IMR-90 (cell line): ENCODE results near the gene CPLX1. TPM values are rescaled to one million over a fixed set of nuclear protein-coding genes. Genes with fewer than 3 reads are reported as not detected.

Experiments
- ATAC-seq: fragments of 200-7000 bp; cut with Tn5 transposase; 2 replicates; pipeline ENCODE4 v1.9.1; 2020; ENCODE audit warnings: low read depth, mild to moderate bottlenecking, moderate library complexity
- BruUV-seq: library from RNA; stranded (reverse); fragments of 400-500 nt; replicated peaks from 2 replicates; lab custom pipeline; 2021; lab: Mats Ljungman, UMichigan
- CTCF ChIA-PET: fragments of 300-600 bp; formaldehyde crosslinking; extraction: SDS; loops from one replicate; lab custom pipeline; 2021; ENCODE audit warnings: antibody characterized with exemption; lab: Yijun Ruan, JAX
- POLR2A ChIA-PET: fragments of 300-600 bp; sonication (Branson Sonifier 250); formaldehyde crosslinking; loops from one replicate; lab custom pipeline; 2022; ENCODE audit warnings: antibody characterized with exemption; ENCODE audit not compliant: unreplicated experiment; lab: Charles Lee
- DNase-seq: peaks from one replicate; pipeline ENCODE4 v3.0.0; 2013
- H2AFZ ChIP-seq: replicated peaks from 2 replicates; pipeline ENCODE3; 2013; ENCODE audit warnings: low read length, mild to moderate bottlenecking; ENCODE audit not compliant: poor library complexity
- H2AK5ac ChIP-seq: 2 replicates; pipeline ENCODE4 v1.6.1; 2013; ENCODE audit warnings: low read depth, low read length, inconsistent platforms
- H2AK9ac ChIP-seq: replicated peaks from 2 replicates; pipeline ENCODE3; 2013; ENCODE audit warnings: mild to moderate bottlenecking, low read depth, low read length, moderate library complexity; ENCODE audit not compliant: poor library complexity
- H2BK120ac ChIP-seq: 2 replicates; pipeline ENCODE4 v1.6.1; 2013; ENCODE audit warnings: low read depth, low read length, inconsistent platforms
- H2BK15ac ChIP-seq: 3 replicates; pipeline ENCODE4 v1.6.1; 2013; ENCODE audit warnings: low read depth, low read length, inconsistent platforms
- H2BK20ac ChIP-seq: 2 replicates; pipeline ENCODE4 v1.6.1; 2013; ENCODE audit warnings: low read depth, mild to moderate bottlenecking, inconsistent platforms, low read length, moderate library complexity
- H2BK5ac ChIP-seq: 2 replicates; pipeline ENCODE4 v1.6.1; 2013; ENCODE audit warnings: mild to moderate bottlenecking, low read depth, low read length, inconsistent platforms; ENCODE audit not compliant: poor library complexity, severe bottlenecking
- H3K14ac ChIP-seq: replicated peaks from 2 replicates; pipeline ENCODE4 v1.6.1; 2013; ENCODE audit warnings: low read depth, low read length, inconsistent platforms
- H3K18ac ChIP-seq: 2 replicates; pipeline ENCODE4 v1.6.1; 2013; ENCODE audit warnings: low read depth, low read length, control low read depth
- H3K23ac ChIP-seq: 2 replicates; pipeline ENCODE4 v1.6.1; 2013; ENCODE audit warnings: low read depth, low read length, inconsistent platforms
- H3K27ac ChIP-seq: 2 replicates; pipeline ENCODE4 v1.5.1; 2013; ENCODE audit warnings: mild to moderate bottlenecking, control low read depth, low read length; ENCODE audit not compliant: insufficient read depth
- H3K27me3 ChIP-seq: 2 replicates; pipeline ENCODE4 v1.6.1; 2013; ENCODE audit warnings: low read length; ENCODE audit not compliant: control insufficient read depth, insufficient read depth
- H3K36me3 ChIP-seq: 2 replicates; pipeline ENCODE4 v1.6.1; 2013; ENCODE audit warnings: low read length, mixed read lengths; ENCODE audit not compliant: control insufficient read depth, insufficient read depth
- H3K4ac ChIP-seq: 2 replicates; pipeline ENCODE4 v1.6.1; 2013; ENCODE audit warnings: low read depth, low read length, inconsistent platforms
- H3K4me1 ChIP-seq: 2 replicates; pipeline ENCODE4 v1.6.1; 2013; ENCODE audit warnings: low read length, mixed read lengths; ENCODE audit not compliant: control insufficient read depth, insufficient read depth
- H3K4me2 ChIP-seq: 2 replicates; pipeline ENCODE4 v1.6.1; 2013; ENCODE audit warnings: low read depth, mild to moderate bottlenecking, control low read depth, low read length, moderate library complexity
- H3K4me3 ChIP-seq: 2 replicates; pipeline ENCODE4 v1.5.1; 2013; ENCODE audit warnings: low read depth, mild to moderate bottlenecking, control low read depth, low read length, moderate library complexity; ENCODE audit not compliant: insufficient read depth
- H3K56ac ChIP-seq: 2 replicates; pipeline ENCODE4 v1.6.1; 2013; ENCODE audit warnings: low read length, inconsistent platforms; ENCODE audit not compliant: insufficient read depth; ENCODE audit errors: extremely low read depth
- H3K79me1 ChIP-seq, 2 experiments: 2 replicates each; pipeline ENCODE4 v1.6.1; 2013; ENCODE audit warnings: low read length in 2 of 2, inconsistent platforms in 1 of 2, low read depth in 1 of 2
- H3K9ac ChIP-seq: 2 replicates; pipeline ENCODE4 v1.6.1; 2013; ENCODE audit warnings: low read depth, low read length, control low read depth
- H3K9me1 ChIP-seq: 2 replicates; pipeline ENCODE4 v1.6.1; 2013; ENCODE audit warnings: low read length, inconsistent platforms; ENCODE audit not compliant: insufficient read depth
- H3K9me3 ChIP-seq: 2 replicates; pipeline ENCODE4 v1.6.1; 2013; ENCODE audit warnings: low read length; ENCODE audit not compliant: control insufficient read depth, insufficient read depth
- H4K20me1 ChIP-seq: 2 replicates; pipeline ENCODE4 v1.6.1; 2013; ENCODE audit warnings: low read length, inconsistent platforms; ENCODE audit not compliant: insufficient read depth
- H4K5ac ChIP-seq: 2 replicates; pipeline ENCODE4 v1.6.1; 2013; ENCODE audit warnings: mild to moderate bottlenecking, low read depth, low read length, control low read depth
- H4K8ac ChIP-seq, 2 experiments: 2 replicates each; pipeline ENCODE4 v1.6.1; 2013; ENCODE audit warnings: low read depth in 2 of 2, low read length in 2 of 2, control low read depth in 1 of 2, inconsistent platforms in 1 of 2
- H4K91ac ChIP-seq: 2 replicates; pipeline ENCODE4 v1.6.1; 2013; ENCODE audit warnings: low read depth, low read length, inconsistent platforms; ENCODE audit not compliant: insufficient read depth
- BHLHE40 ChIP-seq: fragments of 150-350 bp; IDR thresholded peaks from 2 replicates; pipeline ENCODE4 v1.6.1; 2016; ENCODE audit warnings: mild to moderate bottlenecking, low read depth, low read length
- CEBPB ChIP-seq: IDR thresholded peaks from 2 replicates; pipeline ENCODE4 v1.6.1; 2012; ENCODE audit warnings: low read depth, low read length, improper control_type of control experiment
- CHD1 ChIP-seq: IDR thresholded peaks from 2 replicates; pipeline ENCODE4 v1.6.1; 2012; ENCODE audit warnings: low read depth, low read length, improper control_type of control experiment
- CTCF ChIP-seq: conservative IDR thresholded peaks from 2 replicates; pipeline ENCODE4 v1.5.1; 2012; ENCODE audit warnings: mild to moderate bottlenecking, low read depth, low read length, improper control_type of control experiment
- ELK1 ChIP-seq: fragments of 150-350 bp; IDR thresholded peaks from 2 replicates; pipeline ENCODE4 v1.6.1; 2016; ENCODE audit warnings: low read depth, mild to moderate bottlenecking, low read length, moderate library complexity, borderline replicate concordance
- MAFK ChIP-seq: IDR thresholded peaks from 2 replicates; pipeline ENCODE4 v1.6.1; 2012; ENCODE audit warnings: low read depth, low read length, improper control_type of control experiment
- MXI1 ChIP-seq: IDR thresholded peaks from 2 replicates; pipeline ENCODE4 v1.6.1; 2012; ENCODE audit warnings: low read depth, mild to moderate bottlenecking, low read length, moderate library complexity, borderline replicate concordance
- NFE2L2 ChIP-seq: fragments of 150-350 bp; IDR thresholded peaks from 2 replicates; pipeline ENCODE4 v1.6.1; 2016; ENCODE audit warnings: low read depth, mild to moderate bottlenecking, low read length
- POLR2A ChIP-seq: IDR thresholded peaks from 2 replicates; pipeline ENCODE4 v1.6.1; 2012; ENCODE audit warnings: mild to moderate bottlenecking, low read depth, low read length
- RAD21 ChIP-seq: IDR thresholded peaks from 2 replicates; pipeline ENCODE4 v1.6.1; 2012; ENCODE audit warnings: low read length, improper control_type of control experiment
- RCOR1 ChIP-seq: IDR thresholded peaks from 2 replicates; pipeline ENCODE4 v1.6.1; 2012; ENCODE audit warnings: mild to moderate bottlenecking, low read length, improper control_type of control experiment; ENCODE audit not compliant: insufficient replicate concordance
- RFX5 ChIP-seq: IDR thresholded peaks from 2 replicates; pipeline ENCODE4 v1.8.0; 2012; ENCODE audit warnings: low read depth, mild to moderate bottlenecking, low read length, moderate library complexity
- SMC3 ChIP-seq: fragments of 150-350 bp; IDR thresholded peaks from 2 replicates; pipeline ENCODE4 v1.6.1; 2016; ENCODE audit warnings: low read depth, mild to moderate bottlenecking, antibody characterized with exemption, low read length, moderate library complexity
- USF2 ChIP-seq: fragments of 150-350 bp; IDR thresholded peaks from 2 replicates; pipeline ENCODE4 v1.6.1; 2017; ENCODE audit warnings: mild to moderate bottlenecking, antibody characterized with exemption, low read length, low read depth
- WGBS, 2 experiments: methylation state at CpG; one replicate each; pipeline versions ENCODE4 v1.1.5 to v1.1.7; 2013; ENCODE audit warnings: missing lambda C conversion rate in 2 of 2; ENCODE audit not compliant: insufficient read length in 1 of 2; ENCODE audit errors: extremely low coverage in 2 of 2; 5-methylcytosine and 5-hydroxymethylcytosine counted together
- dilution Hi-C: fragments of 300-500 bp; cut with HindIII; formaldehyde crosslinking; loops from one replicate; pipeline ENCODE4 v1.14.3; 2018; ENCODE audit warnings: low sequenced_read_pairs; ENCODE audit not compliant: unreplicated experiment
- in situ Hi-C: fragments of 300-500 bp; cut with MboI; formaldehyde crosslinking; loops from 3 replicates; pipeline ENCODE4 v1.14.3; 2019; ENCODE audit warnings: low sequenced_read_pairs, inconsistent platforms, mixed read lengths
- intact Hi-C: fragments of 100-400 bp; cut with micrococcal nuclease; formaldehyde crosslinking; loops from 2 replicates; pipeline ENCODE4 v1.10.0; 2022
- polyA plus RNA-seq, 3 experiments: library from polyadenylated mRNA; depleted of rRNA; stranded (reverse); fragments of >200 nt; gene quantifications; 2 replicates each; pipeline ENCODE4 v1.2.3, GENCODE V29; 2012; ENCODE audit warnings: low replicate concordance in 1 of 3
- total RNA-seq: library from RNA; depleted of rRNA; stranded (reverse); fragments of >200 nt; gene quantifications from 2 replicates; pipeline ENCODE4 v1.2.3, GENCODE V29; 2012

The CPLX1 gene
- total and polyA plus RNA-seq, 2 of the 4 experiments (the other 2 are of a cell fraction): 0.05 TPM; not detected in 1

- Histone ChIP-seq H2BK120ac (no peak overlapping the region), H3K79me1 (no peaks in the 10 kb centered on the region), H2AFZ (no peak overlapping the region)
Observed at GRCh38 chr4:850323-850945, 24.5 kb upstream of the CPLX1 start.

More at GRCh38 chr4:850323-850945, 24.5 kb upstream of the CPLX1 start:
- no peak for DNase-seq
- Histone ChIP-seq H4K8ac (no peak overlapping the region), H3K4me3 (no peak overlapping the region), H3K14ac (no peak overlapping the region), H2AK9ac (no peak overlapping the region), H3K4ac (no peak overlapping the region), H4K91ac (no peak overlapping the region), H3K56ac (no peak overlapping the region), H3K4me2 (no peak overlapping the region), H3K27me3 (no peaks in the 10 kb centered on the region), H3K9ac (no peak overlapping the region), H4K20me1 (no peaks in the 10 kb centered on the region; the same call in 1 of the 2 replicates), H2BK20ac (no peak overlapping the region), H3K18ac (no peak overlapping the region), H3K4me1 (peaks cover 3% of the 10 kb centered on the region; the same call in 1 of the 2 replicates), H2BK5ac (no peak overlapping the region), H3K9me3 (no peaks in the 10 kb centered on the region), H3K27ac (no peak overlapping the region), H4K5ac (no peak overlapping the region), H2AK5ac (no peak overlapping the region), H3K23ac (no peak overlapping the region), H3K36me3 (peaks cover 47% of the 10 kb centered on the region), H3K9me1 (no peaks in the 10 kb centered on the region), H2BK15ac (no peak overlapping the region)
- WGBS, 2 experiments: 70% methylated on average over 2 of the region's 18 CpGs; no CpG with 5 or more reads in 1 of the 2 experiments
- CTCF ChIA-PET: no interaction called here
- dilution Hi-C loops: no loop called here
- no TSS peak for BruUV-seq
- TF ChIP-seq CEBPB (no peak), RFX5 (no peak), SMC3 (no peak), MAFK (no peak), RAD21 (no peak), MXI1 (no peak), NFE2L2 (no peak), POLR2A (no peak), CTCF (no peak), RCOR1 (no peak), BHLHE40 (no peak), CHD1 (no peak), USF2 (no peak), ELK1 (no peak)
- POLR2A ChIA-PET: no interaction called here
- intact Hi-C loops: no loop called here
- in situ Hi-C loops: no loop called here
- no peak for ATAC-seq
